Left kidney (tissue), 2 donors: ENCODE data around the gene SPG21. TPM values are rescaled to one million over a fixed set of nuclear protein-coding genes. Genes with fewer than 3 reads are reported as not detected.

Experiments used
- DNase-seq: peaks from one replicate; pipeline ENCODE4 v3.0.0-alpha.2; 2013
- polyA plus RNA-seq: library from polyadenylated mRNA; unstranded; fragments of 120-200 nt; gene quantifications from one replicate; pipeline ENCODE4 v1.2.1, GENCODE V29; 2013; ENCODE audit not compliant: insufficient read length

The SPG21 gene
- polyA plus RNA-seq, 1 donor: 135 TPM

- DNase-seq: no peak
Observed at GRCh38 chr15:64944961-64945360, 44.8 kb downstream of the SPG21 start.

GRCh38 chr15:64943512-64944225 lies 46.0 kb downstream of the SPG21 start:
- no peak for DNase-seq

- no peak for DNase-seq
Observed at GRCh38 chr15:64942356-64942755, 47.4 kb downstream of the SPG21 start.

GRCh38 chr15:64938192-64938591 lies 51.5 kb downstream of the SPG21 start:
- peak; percentile 12 for DNase-seq

GRCh38 chr15:64934023-64934422 lies 55.7 kb downstream of the SPG21 start:
- no peak for DNase-seq

- DNase-seq: no peak
Observed at GRCh38 chr15:64931381-64931780, 58.3 kb downstream of the SPG21 start.

- DNase-seq: no peak
Observed at GRCh38 chr15:64930778-64931371, 58.8 kb downstream of the SPG21 start.

- DNase-seq: no peak
Observed at GRCh38 chr15:64930019-64930652, 59.6 kb downstream of the SPG21 start.

- DNase-seq: no peak
Observed at GRCh38 chr15:64928626-64929220, 61.0 kb downstream of the SPG21 start.

GRCh38 chr15:64926661-64927060 lies 63.1 kb downstream of the SPG21 start:
- DNase-seq: no peak

- no peak for DNase-seq
Observed at GRCh38 chr15:64925335-64926330, 64.1 kb downstream of the SPG21 start.

GRCh38 chr15:64923546-64923945 lies 66.2 kb downstream of the SPG21 start:
- no peak for DNase-seq

GRCh38 chr15:64921711-64922110 lies 68.0 kb downstream of the SPG21 start:
- DNase-seq: no peak

GRCh38 chr15:64919721-64920120 lies 70.0 kb downstream of the SPG21 start:
- DNase-seq: no peak

- DNase-seq: no peak
Observed at GRCh38 chr15:64917211-64917610, 72.5 kb downstream of the SPG21 start.

- no peak for DNase-seq
Observed at GRCh38 chr15:64916365-64916764, 73.3 kb downstream of the SPG21 start.

GRCh38 chr15:64915518-64916227 lies 74.0 kb downstream of the SPG21 start:
- no peak for DNase-seq
